ENCODE data around the gene EDNRA.

GRCh38 chr4:147530134-147530533 lies 49.2 kb downstream of the EDNRA start:
- TF ChIP-seq CTCF (IDR thresholded peaks at IDR 0.05) = no peak
- no peak for TF ChIP-seq E2F5 (CRISPR knock-in tag; IDR thresholded peaks at IDR 0.05)
- TF ChIP-seq TCF7 (CRISPR knock-in tag; IDR thresholded peaks at IDR 0.05; ENCODE audit: low read depth) = no peak

All from WTC11 (cell line).